Measurements from ENCODE around the gene SUB1.
"Not testable (repeated sequence)": the region's sequence is repeated elsewhere in the genome, so short reads cannot be mapped to it uniquely, and the experiment has no call there.

Gene SUB1

DNA sequence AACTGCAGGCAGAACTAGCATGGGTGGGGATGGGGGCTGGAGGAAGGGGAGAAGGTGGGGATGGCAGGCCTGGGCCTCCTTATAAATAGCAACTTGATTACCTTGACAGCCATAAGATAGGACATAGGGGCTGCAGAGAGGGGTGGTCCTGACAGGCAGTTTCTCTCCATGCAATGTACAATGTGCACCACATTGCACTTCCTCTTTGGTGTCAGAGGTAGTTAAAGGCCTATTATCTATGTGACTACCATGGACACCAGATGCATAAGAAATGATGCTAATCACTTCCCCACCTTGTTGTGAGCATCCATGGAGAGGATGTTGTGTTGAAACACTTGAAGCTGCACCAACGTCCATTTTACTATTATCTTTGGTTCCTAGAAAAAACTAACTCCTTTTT lies 20.2 kb upstream of the SUB1 start:
- DNase-seq (ENCODE audit: low spot score) = no peak

DNA sequence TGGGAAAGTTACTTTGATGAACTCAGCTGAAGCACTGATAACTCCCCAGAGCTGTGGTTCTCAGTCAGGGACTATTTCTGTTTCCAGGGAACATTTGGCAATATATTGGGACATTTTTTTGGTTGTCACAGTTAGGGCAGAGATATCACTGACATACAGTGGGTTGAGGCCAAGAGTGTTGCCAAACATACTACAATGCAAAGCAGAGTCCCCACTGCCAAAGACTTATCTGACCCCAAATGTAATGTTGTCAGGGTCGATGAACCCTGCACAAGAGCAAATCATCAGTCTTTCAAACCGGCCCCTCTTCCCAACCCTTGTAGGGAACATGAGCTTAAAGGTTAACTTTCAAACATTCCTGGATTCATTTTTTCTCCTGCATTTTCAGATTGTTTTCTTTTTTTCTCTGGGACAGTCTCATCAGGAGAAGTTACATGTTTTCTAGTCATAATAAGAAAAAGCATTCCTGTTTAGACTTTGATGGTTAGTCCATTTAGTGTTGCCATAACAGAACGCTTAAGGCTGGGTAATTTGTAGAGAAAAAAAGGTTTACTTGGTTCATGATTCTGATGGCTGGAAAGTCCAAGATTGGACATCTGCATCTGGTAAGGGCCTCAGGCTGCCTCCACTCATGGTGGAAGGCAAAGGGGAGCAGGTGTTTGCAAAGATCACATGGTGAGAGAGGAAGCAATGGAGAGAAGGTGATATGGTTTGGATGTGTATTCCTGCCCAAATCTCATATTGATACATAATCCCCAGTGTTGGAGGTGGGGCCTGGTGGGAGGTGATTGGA lies 18.8 kb upstream of the SUB1 start:
- no peak for DNase-seq (ENCODE audit: low spot score)

DNA sequence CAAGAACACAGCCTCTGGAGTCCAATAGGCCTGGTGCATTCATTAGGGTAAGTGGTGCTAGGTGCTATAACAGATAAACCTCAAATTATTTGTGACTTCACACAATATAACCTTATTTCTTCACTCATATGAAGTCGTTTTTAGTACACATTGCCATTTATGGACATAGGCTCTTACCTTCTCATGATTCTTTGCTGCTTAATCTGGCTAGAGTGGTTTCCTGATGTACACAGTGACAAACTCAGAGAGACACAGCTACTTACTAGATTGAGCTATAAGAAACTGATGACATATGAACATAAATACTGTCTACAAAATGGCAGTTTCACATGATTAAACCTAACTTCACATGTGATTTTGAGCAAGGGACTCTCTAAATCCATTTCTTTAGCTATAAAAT lies 14.2 kb upstream of the SUB1 start:
- DNase-seq (ENCODE audit: low spot score) = no peak

DNA sequence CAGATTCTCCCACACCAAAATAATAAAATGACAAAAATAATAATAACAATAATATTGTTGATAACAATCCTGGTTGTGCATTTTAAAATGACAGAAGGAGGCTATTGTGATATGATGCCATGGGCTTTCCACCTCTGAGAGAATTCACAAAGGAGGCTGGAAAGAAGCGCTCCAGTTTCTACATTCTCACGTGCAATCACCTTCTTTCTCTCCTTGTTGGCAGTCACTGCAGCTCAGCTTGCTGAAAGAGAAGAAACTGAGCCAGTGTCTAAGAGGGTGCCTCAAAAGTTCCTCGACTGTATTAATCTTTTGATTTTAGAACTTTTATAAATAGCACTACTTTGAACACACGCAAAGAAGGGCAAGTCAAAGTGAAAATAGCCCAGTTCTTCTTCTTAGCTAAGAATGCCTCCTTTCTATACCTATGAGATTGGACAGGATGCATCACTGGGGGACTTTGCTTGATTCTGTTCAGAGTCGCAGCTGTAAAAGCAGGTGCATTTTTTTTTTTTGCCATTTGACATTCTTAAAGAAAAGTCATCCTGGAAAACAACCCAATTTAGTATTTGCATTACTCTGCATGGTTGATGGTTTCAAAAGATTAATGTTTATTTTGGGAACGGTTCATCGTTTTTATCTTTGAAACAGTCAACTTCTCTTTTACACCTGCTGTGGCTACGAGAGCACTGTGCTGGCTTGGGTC lies 12.4 kb upstream of the SUB1 start:
- DNase-seq (ENCODE audit: low spot score) = no peak

DNA sequence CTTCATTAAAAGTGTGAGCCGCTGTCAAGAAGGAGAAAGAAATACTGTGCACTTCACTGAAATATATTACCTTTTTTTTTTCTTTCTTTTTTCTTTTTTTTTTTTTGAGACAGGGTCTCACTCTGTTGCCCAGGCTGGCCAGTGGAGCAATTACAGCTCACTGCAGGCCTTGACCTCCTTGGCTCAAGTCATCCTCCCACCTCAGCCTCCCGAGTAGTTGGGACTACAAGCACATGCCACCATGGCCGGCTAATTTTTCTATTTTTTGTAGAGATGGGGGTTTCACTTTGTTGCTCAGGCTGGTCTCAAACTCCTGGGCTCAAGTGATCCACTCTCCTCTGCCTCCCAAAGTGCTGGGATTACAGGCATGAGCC lies 11.9 kb upstream of the SUB1 start:
- DNase-seq (ENCODE audit: low spot score) = not testable (repeated sequence)

DNA sequence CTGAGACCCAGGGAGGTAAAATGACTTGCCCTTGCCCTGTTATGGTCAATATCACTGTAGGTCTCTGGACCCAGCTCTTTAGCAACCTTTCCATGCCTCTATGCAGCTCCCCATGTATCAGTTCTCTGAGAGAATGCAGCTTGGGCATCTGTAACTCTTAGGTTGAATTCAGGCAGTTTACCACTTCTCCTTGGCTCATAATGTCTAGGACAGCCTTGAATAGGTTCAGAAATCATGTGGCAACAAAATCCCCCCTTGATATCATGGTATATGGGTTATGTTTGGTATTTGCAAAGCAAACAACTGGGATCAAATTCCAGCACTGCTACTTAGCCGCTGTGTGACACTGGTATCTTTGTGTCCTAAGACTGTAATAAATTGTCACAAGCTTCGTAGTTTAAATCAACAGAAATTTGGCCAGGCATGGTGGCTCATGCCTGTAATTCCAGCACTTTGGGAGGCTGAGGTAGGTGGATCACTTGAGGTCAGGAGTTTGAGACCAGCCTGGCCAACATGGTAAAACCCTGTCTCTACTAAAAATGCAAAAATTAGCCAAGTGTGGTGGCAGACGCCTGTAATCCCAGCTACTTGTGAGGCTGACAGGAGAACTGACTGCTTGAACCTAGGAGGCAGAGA lies 10.7 kb upstream of the SUB1 start:
- no peak for DNase-seq (ENCODE audit: low spot score)

DNA sequence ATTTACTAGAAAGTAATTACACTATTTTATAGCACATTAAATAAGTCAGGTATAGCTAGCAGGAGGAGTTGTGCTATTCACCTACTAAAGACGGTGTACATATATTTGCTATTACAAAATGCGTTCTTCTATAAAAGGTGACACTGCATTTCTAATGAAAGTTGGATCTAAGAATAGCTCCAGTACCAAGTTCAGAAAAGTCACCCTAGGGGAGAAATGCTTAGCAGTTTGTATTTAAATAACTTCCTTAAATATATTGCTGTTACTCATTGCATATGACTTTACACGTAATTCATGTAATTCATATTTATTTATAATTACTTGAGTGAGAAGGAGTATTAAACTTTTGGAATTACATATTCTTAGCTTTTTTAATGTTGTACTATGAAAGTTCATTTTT lies 7.0 kb upstream of the SUB1 start:
- DNase-seq (ENCODE audit: low spot score) = no peak

DNA sequence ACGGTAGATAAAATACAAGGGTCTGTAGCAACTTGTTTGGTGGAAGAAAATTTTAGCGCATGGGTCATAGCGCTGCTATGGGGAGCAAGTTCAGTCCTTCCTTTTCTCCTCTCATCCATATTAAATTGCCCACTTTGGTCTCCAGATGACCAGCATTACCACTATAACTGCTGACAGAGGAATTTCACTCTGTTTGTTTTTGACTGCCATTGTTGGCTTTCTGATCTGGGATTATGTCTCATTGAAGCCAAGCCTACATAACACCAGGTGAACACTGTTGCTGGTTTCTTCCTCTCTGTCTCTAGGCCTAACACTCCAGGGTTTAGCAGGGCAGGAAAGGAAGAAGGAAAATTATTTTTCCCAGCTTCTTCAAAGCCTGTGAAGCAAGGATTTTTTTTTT lies 6.6 kb upstream of the SUB1 start:
- DNase-seq (ENCODE audit: low spot score) = no peak

DNA sequence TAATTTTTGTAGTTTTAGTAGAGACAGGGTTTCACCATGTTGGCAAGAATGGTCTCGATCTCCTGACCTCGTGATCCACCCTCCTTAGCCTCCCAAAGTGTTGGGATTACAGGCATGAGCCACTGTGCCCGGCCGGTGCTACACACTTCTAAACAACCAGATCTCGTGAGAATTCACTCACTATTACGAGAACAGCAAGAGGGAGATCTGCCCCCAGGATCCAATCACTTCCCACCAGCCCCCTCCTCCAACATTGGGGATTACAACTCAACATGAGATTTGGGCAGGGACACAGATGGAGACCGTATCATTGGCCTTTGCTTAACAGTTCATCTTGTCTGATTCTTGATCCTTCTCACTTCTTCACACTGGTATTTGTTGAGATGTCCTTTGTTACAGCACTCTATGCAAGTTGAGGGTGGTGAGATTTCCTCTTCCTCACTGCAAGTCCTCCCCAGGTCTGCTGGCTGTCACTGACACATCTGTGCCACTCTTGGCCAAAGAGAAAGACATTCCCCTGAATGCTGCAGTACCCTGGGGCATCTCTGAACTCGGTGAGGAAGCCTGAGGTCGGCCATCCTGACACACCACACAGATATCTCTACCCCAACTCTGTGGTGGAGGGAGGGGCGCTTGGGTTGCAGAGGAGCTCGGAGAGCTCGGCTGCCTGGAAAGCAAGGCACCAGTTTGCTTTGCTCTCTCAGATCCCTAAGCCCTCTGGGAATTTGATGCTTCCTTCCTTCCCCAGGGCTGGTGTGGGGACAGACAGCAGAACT lies 4.2 kb upstream of the SUB1 start:
- no peak for DNase-seq (ENCODE audit: low spot score)

DNA sequence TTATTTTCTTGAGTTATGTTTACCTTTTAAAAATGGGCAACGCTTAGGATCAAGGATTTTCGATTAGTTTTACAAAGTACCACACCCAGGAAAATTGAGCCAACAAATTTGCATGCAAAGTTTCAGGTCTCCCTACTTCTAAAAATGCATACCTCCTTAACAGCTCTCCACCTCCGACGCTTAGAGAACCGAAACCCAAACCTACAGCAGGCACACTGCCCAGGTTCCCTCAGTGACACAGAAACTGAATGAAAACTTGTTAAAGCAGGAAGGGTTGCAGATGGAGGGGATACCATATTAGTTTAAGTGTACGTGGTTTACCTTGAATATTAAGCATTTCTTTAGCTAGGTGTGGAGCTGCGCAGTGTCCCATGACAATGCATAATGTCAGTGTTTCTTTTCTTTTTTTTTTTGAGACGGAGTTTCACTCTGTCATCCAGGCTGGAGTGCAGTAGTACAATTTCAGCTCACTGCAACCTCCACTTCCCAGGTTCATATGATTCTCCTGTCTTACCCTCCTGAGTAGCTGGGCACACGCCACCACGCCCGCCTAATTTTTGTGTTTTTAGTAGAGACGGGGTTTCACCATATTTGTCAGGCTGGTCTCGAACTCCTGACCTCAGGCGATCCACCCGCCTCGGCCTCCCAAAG lies 1.6 kb upstream of the SUB1 start:
- DNase-seq (ENCODE audit: low spot score) = peak; percentile 37

DNA sequence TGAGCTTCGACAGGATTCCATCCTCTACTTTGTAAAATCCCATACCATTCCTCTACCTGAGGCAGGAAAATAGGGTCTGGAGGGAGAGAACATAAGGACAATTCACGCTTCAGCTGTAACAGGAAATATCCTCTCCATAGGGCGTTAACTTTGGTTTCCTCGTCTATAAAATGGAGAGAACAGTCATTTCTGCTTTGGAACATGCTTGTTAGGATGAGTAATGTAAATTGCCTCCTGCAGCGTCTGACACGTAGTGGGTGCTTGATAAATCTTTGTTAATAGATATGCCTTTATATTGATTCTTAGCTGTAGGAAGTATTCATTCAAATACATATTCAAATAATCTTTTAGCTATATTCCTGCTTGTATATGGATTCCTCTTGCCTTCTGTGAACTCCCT lies 711 bp upstream of the SUB1 start:
- DNase-seq (ENCODE audit: low spot score) = no peak

DNA sequence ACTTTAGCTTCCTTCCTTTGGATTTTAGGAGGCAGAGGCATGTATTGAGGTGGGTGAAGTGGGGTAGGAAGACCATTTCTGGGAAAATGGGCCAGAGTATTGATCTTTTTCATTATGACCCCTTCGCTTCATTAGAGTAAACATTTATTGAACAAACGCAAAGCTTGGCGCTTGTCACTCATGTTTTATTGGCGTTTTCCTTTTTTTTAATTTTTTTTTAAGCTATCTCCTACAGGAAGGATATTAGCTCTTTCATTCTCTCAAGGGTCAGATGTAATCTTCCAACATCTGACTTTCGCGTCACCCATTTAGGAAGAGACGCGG lies 273 bp upstream of the SUB1 start:
- DNase-seq (ENCODE audit: low spot score) = no peak

DNA sequence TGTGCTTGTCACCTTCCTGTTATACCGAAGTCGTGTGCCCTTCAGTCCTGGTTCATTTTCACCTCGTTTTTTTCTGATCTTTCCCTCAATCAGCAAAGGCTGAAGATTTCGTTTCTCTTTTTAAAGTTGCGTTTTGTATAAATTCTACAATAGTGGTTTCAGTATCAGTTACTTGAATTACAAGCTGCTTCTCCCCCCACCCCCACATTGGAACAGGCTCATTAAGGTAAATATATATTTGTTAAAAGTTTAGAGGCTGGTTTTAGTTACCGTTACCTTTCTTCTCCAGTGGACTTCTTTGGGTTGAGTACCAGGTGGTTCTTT lies 881 bp downstream of the SUB1 start:
- no peak for DNase-seq (ENCODE audit: low spot score)

DNA sequence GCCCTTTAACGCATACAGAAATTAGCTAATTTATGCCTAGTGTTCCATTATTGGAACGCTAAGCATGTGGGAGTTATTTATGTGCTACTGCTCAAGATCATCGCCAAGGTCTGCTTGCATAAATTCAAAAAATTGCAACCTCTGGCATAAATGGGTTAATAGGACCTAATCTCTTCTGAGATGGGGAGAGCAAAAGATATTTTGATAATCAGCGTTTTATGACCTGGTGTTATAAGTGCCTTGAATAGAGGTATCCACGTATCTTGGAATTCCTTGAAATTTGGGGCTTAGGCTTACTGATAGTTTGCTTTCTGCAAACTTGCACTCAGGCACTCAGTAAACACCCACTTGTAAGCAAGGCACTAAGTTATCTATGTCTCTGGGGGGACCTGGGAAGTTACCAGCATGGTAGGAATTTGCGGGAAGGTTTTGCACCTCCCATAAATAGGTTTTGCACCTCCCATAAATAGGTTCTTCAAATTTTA lies 1.8 kb downstream of the SUB1 start:
- no peak for DNase-seq (ENCODE audit: low spot score)

DNA sequence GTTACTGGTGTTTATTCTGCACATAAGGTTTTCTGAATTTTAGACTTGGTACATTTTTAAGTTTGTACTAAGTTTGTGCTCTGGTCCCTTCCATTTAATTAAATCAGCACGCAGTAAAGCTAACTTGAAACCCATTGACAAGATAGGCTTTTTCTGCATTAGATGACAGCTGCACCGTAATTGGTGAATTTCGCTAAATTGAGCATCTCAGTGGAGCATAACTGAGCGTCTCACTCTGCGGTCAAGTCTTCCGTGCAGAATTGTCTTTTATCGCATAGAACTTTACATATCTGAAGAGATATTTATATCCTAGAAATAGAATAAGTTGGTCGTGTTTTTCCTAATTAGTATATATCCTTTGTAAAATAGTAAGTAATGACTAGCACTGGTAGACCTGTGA lies 4.1 kb downstream of the SUB1 start:
- no peak for DNase-seq (ENCODE audit: low spot score)

DNA sequence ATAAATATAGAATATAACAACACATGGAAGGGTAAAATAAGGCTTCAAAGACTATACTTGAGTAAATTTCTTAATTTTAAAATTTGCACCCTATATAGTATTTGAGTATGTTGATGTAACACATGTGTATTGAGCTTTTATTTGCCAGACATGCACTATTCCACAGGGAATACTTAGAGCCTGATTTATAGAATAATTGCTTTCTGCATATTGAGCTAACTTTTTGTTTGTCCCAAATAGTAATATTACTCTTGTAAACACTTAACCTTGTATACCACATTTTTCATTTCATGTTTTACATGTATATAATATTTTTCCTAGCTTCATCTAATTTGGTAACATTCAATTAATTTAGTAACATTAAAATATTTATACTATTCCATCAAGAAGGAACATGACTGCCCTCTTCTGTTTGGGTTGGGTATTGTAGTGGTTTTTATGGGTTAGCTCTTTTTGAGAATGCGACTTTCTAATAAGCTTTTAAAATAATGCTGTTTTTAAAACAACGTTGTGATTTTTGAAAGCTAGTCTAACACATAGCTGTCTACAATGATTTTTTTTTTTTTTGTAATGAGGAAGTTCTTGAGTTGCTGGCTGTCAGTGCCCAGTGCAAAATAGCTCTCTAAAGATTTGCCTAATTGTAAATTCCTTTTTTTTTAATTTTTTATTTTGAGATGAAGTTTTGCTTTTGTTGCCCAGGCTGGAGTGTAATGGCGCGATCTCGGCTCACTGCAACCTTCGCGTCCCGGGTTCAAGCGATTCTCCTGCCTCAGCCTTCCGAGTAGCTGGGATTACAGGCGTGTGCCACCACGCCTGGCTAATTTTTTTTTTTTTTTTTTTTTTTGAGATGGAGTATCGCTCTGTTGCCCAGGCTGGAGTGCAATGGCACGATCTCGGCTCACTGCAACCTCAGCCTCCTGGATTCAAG lies 4.8 kb downstream of the SUB1 start:
- peak; percentile 66 for DNase-seq (ENCODE audit: low spot score)

DNA sequence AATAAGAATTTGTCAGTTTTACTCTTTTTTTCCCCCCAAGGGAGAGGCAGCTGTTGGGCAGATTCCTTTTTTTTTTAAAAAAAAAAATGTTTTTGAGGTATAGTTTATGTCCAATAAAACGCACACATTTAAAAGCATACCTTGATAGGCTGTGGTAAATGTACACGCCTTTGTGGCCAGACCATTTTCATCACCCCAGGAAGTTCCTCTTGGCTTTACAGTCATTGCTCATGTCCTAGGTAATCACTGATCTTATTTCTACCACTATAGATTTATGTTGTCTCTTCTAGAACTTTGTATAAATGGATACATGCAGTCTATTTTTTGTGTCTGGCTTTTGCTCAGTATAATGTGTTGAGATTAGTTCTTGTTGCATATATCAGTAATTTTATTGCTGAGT lies 9.8 kb downstream of the SUB1 start:
- DNase-seq (ENCODE audit: low spot score) = no peak

DNA sequence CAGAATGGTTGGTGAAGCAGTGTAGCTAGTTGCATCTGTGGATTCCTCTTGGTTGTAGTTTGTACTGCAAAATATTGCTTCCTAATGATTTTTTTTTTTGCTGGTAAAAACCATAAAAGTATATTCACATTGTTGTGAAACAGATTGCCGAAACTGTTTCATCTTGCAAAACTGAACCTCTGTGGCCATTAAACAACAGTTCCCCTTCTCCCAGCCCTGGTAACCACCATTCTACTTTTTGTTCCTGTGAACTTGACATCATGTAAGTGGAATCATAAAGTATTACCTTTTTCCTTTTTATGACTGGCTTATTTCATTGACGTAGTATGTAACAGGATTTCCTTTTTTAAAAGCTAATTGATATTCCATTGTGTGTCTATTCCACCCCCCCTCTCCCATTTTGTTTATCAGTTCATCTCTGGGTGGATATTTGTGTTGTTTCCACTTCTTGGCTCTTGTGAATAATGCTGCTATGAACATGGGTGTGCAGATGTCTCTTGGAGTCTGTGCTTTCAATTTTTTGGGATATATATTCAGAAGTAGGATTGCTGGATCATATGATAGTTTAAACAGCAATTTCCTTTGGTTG lies 11.8 kb downstream of the SUB1 start:
- DNase-seq (ENCODE audit: low spot score) = no peak

DNA sequence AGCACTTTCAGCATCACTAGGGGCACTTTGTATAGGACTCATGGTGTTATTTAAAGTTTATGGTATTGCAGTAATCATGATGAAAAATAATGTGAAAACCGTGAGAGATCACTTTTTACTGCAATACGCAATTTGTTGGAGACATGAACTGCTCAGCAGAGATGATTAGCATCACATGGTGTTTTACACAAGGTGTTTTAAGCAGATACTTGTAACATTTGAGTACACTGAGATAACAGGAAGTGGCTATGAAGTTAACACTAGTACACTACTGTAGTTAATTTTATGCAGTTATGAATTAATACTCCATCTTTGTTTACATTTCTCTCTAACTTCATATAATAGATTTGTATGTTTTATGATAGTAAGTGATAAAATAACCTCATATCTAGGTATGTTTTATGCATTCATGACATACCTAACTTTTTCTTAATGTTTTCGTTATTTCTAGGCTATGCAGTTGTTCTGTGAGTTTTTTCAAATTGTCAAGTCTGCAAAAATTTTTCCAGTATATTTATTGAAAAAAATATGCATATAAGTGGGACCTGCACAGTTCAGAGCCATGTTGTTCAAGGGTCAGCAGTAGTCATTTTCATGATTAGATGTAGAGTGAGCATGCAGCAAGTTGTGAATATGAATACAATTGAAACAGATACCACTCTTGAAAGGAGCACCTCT lies 13.0 kb downstream of the SUB1 start:
- no peak for DNase-seq (ENCODE audit: low spot score)

DNA sequence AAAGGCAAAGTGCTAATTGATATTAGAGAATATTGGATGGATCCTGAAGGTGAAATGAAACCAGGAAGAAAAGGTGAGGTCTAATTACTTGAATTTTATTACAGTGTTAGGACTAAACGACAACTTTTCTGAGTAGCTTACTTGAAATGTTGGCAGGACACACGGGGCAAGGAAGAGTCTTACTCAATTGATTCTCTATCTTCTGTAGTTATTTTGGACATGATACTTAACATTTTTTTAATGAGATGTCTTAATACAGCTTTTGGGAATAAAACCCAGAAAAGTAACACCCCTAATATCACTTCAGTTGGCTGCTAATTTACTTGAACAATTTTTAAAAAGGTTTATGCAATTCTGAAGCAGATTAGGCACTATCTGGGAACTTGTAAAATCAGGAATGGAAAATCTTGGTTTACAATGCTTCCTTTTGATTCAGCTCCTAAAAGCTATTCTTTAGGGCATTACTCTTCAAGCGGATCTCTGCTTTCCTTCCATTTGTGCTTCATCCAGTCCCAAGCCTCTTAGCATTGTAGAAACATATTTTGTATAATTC lies 13.7 kb downstream of the SUB1 start:
- no peak for DNase-seq (ENCODE audit: low spot score)

Measured in CD4-positive, alpha-beta T cell treated with Interleukin-6 at 100 ng/mL for 8 hours (primary cell).